K562 (cell line): ENCODE results near the gene ACAD10.

ENCODE experiments used
- CEBPB ChIP-seq: fragments of 450-650 bp; IDR thresholded peaks from 2 replicates; pipeline ENCODE4 v1.6.1; 2016; ENCODE audit warnings: missing genetic modification characterization, missing compliant biosample characterization
- CEBPG ChIP-seq, 3 experiments: fragments of 200-800 bp in 1 of 3; sonication (Bioruptor generic) in 1 of 3; sonication (generic) in 1 of 3; formaldehyde crosslinking in 1 of 3; IDR thresholded peaks in 2 of 3; conservative IDR thresholded peaks in 1 of 3; 2 replicates each; pipeline versions ENCODE4 v1.6.1 to v1.8.0; 2016 to 2022; ENCODE audit warnings: missing compliant biosample characterization in 2 of 3, missing genetic modification characterization in 2 of 3, mild to moderate bottlenecking in 1 of 3, missing genetic modification reagents in 1 of 3
- COPS2 ChIP-seq: fragments of 450-650 bp; conservative IDR thresholded peaks from 2 replicates; pipeline ENCODE4 v1.6.1; 2016; ENCODE audit warnings: mild to moderate bottlenecking, moderate library complexity
- EZH2 ChIP-seq: IDR thresholded peaks from 2 replicates; pipeline ENCODE4 v1.6.1; 2012; ENCODE audit warnings: low read depth, mild to moderate bottlenecking, inconsistent platforms, low read length, borderline replicate concordance
- MIER1 ChIP-seq: fragments of 450-650 bp; IDR thresholded peaks from 2 replicates; pipeline ENCODE4 v1.6.1; 2016; ENCODE audit warnings: antibody characterized with exemption, mild to moderate bottlenecking, low read depth
- NFYB ChIP-seq: IDR thresholded peaks from 2 replicates; pipeline ENCODE4 v1.6.1; 2011; ENCODE audit warnings: mild to moderate bottlenecking, moderate library complexity; ENCODE audit not compliant: insufficient read length; ENCODE audit errors: extremely low read depth
- POLR2AphosphoS5 ChIP-seq: IDR thresholded peaks from 2 replicates; pipeline ENCODE4 v1.6.1; 2011; ENCODE audit warnings: mild to moderate bottlenecking, low read depth, low read length, moderate library complexity; ENCODE audit not compliant: control insufficient read depth, insufficient read depth
- SRSF1 ChIP-seq: fragments of 200-400 bp; formaldehyde crosslinking; IDR thresholded peaks from 2 replicates; pipeline ENCODE4 v1.6.1; 2017; ENCODE audit warnings: mild to moderate bottlenecking, low read depth, low read length, moderate library complexity
- ZNF561 ChIP-seq: fragments of 450-650 bp; formaldehyde crosslinking; conservative IDR thresholded peaks from 2 replicates; pipeline ENCODE4 v1.4.0; 2020; ENCODE audit warnings: mild to moderate bottlenecking, moderate library complexity
- ZNF639 ChIP-seq, 2 experiments: fragments of 200-800 bp in 1 of 2; sonication (Bioruptor generic) in 1 of 2; sonication (generic) in 1 of 2; formaldehyde crosslinking in 1 of 2; IDR thresholded peaks in 1 of 2; conservative IDR thresholded peaks in 1 of 2; 2 replicates each; pipeline versions ENCODE4 v1.5.0 to v1.6.1; 2016 to 2020; ENCODE audit warnings: missing compliant biosample characterization in 1 of 2, missing genetic modification characterization in 1 of 2, missing genetic modification reagents in 1 of 2
- TF ChIP-seq, protein P1 (sequence below): fragments of 450-650 bp; IDR thresholded peaks from 2 replicates; pipeline ENCODE4 v1.6.1; 2017; ENCODE audit warnings: mild to moderate bottlenecking, moderate library complexity

- TF ChIP-seq CEBPB (tag) = no peak
- TF ChIP-seq CEBPG (CRISPR knock-in tag; IDR thresholded peaks at IDR 0.05) = peak; percentile 37; the same call in 1 of the 2 replicates
- peak; percentile 43 to 76 for TF ChIP-seq CEBPG (tag; conservative IDR thresholded peaks at IDR 0.05 in 1 of 2, IDR thresholded peaks at IDR 0.05 in 1 of 2)
- TF ChIP-seq SRSF1 = no peak
- no peak for TF ChIP-seq NFYB
- no peak for TF ChIP-seq ZNF561 (CRISPR knock-in tag)
- no peak for TF ChIP-seq MIER1
- TF ChIP-seq, protein P1, sequence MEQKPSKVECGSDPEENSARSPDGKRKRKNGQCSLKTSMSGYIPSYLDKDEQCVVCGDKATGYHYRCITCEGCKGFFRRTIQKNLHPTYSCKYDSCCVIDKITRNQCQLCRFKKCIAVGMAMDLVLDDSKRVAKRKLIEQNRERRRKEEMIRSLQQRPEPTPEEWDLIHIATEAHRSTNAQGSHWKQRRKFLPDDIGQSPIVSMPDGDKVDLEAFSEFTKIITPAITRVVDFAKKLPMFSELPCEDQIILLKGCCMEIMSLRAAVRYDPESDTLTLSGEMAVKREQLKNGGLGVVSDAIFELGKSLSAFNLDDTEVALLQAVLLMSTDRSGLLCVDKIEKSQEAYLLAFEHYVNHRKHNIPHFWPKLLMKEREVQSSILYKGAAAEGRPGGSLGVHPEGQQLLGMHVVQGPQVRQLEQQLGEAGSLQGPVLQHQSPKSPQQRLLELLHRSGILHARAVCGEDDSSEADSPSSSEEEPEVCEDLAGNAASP = no peak
- TF ChIP-seq EZH2 = no peak
- no peak for TF ChIP-seq COPS2
- no peak for TF ChIP-seq POLR2AphosphoS5
- no peak for TF ChIP-seq ZNF639 (CRISPR knock-in tag; conservative IDR thresholded peaks at IDR 0.05 in 1 of 2, IDR thresholded peaks at IDR 0.05 in 1 of 2)
Measured at GRCh38 chr12:111788178-111788654, 102.4 kb downstream of the ACAD10 start.
